HG03039 (cell line): ENCODE data around the gene TET2.

Source experiments
- ATAC-seq: cut with Tn5 transposase; IDR thresholded peaks from one replicate; pipeline ENCODE4 v1.9.1; 2021; ENCODE audit warnings: mild to moderate bottlenecking, moderate library complexity; ENCODE audit not compliant: unreplicated experiment

The TET2 gene

DNA sequence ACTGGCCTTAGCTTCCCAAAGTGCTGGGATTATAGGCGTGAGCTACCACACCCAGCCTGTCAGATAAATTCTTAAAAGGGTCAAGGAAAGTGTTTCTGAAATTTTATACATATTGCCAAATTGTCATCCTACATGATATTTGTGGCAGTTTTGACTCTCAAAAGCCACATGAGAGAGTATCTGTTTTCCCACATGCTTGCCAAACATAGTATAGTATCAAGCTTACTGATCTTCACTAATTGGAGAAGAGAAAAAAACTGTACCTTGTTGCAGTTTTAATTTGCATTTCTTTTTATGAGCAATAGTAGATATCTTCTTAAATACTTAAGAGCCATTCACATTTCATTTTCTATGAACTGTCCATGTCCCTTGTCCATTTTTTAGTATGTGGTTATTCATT lies 83.6 kb downstream of the TET2 start:
- ATAC-seq = no peak

DNA sequence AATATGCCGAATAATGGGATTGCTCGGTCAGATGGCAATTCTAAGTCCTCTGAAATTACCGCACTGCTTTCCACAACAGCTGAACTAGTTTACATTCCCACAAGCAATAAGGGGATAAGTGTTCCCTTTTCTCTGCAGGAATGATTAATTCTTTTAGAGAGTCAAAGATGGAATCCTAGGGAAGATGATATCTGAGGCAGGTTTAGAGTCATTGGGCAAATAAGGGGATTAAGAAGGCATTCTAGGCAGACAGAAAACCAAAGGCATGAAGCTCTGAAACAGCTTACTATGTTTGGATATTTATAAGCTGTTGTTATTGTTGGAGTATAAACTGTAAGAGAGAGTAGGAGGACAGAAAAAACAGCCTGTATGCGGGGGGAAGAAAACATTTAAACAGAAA lies 85.7 kb downstream of the TET2 start:
- no peak for ATAC-seq

DNA sequence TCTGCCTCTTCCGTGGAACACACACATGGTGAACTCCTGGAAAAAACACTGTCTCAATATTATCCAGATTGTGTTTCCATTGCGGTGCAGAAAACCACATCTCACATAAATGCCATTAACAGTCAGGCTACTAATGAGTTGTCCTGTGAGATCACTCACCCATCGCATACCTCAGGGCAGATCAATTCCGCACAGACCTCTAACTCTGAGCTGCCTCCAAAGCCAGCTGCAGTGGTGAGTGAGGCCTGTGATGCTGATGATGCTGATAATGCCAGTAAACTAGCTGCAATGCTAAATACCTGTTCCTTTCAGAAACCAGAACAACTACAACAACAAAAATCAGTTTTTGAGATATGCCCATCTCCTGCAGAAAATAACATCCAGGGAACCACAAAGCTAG lies 87.9 kb downstream of the TET2 start:
- no peak for ATAC-seq

DNA sequence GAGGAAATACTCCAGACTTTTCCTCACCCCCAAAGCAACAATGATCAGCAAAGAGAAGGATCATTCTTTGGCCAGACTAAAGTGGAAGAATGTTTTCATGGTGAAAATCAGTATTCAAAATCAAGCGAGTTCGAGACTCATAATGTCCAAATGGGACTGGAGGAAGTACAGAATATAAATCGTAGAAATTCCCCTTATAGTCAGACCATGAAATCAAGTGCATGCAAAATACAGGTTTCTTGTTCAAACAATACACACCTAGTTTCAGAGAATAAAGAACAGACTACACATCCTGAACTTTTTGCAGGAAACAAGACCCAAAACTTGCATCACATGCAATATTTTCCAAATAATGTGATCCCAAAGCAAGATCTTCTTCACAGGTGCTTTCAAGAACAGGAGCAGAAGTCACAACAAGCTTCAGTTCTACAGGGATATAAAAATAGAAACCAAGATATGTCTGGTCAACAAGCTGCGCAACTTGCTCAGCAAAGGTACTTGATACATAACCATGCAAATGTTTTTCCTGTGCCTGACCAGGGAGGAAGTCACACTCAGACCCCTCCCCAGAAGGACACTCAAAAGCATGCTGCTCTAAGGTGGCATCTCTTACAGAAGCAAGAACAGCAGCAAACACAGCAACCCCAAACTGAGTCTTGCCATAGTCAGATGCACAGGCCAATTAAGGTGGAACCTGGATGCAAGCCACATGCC lies 89.7 kb downstream of the TET2 start:
- peak; percentile 73 for ATAC-seq

DNA sequence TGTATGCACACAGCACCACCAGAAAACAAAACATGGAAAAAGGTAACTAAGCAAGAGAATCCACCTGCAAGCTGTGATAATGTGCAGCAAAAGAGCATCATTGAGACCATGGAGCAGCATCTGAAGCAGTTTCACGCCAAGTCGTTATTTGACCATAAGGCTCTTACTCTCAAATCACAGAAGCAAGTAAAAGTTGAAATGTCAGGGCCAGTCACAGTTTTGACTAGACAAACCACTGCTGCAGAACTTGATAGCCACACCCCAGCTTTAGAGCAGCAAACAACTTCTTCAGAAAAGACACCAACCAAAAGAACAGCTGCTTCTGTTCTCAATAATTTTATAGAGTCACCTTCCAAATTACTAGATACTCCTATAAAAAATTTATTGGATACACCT lies 90.2 kb downstream of the TET2 start:
- ATAC-seq = peak; percentile 25

DNA sequence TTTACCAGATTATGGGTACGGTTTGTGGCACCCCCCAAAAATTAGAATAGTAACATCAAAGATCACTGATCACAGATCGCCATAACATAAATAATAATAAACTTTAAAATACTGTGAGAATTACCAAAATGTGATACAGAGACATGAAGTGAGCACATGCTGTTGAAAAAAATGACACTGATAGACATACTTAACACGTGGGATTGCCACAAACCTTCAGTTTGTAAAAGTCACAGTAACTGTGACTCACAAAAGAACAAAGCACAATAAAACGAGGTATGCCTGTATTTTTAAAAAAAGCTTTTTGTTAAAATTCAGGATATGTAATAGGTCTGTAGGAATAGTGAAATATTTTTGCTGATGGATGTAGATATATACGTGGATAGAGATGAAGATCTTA lies 93.4 kb downstream of the TET2 start:
- ATAC-seq = no peak

DNA sequence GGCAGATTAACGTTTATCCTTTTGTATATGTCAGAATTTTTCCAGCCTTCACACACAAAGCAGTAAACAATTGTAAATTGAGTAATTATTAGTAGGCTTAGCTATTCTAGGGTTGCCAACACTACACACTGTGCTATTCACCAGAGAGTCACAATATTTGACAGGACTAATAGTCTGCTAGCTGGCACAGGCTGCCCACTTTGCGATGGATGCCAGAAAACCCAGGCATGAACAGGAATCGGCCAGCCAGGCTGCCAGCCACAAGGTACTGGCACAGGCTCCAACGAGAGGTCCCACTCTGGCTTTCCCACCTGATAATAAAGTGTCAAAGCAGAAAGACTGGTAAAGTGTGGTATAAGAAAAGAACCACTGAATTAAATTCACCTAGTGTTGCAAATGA lies 94.8 kb downstream of the TET2 start:
- no peak for ATAC-seq

DNA sequence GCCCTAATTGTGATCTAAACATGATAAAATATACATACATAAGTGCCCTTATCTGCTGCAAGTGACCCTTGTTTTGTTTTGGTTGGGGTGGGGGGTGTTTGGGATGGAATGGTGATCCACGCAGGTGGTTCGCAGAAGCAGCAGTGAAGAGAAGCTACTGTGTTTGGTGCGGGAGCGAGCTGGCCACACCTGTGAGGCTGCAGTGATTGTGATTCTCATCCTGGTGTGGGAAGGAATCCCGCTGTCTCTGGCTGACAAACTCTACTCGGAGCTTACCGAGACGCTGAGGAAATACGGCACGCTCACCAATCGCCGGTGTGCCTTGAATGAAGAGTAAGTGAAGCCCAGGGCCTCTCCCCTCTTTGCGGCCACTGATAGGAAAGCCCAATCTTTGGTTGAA lies 96.8 kb downstream of the TET2 start:
- ATAC-seq = no peak

DNA sequence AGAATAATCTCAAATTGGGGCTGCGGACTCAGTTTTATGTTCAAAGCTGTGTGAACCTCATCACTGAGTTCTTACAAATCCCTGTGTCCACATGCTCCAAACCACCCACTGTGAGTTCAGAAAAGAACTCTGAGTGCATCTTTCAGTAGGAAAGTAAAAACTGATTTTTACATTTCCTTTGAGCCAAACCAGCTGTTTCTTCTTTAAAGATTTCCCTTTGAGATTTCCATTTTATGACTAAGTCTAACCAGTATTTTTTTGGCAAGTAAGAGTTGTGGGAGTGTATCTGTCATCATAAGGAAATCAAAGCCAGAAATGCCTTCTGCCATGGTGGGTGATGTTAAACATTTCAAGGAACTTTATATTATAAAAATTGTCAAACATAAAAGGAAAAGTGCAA lies 100.0 kb downstream of the TET2 start:
- ATAC-seq = no peak

DNA sequence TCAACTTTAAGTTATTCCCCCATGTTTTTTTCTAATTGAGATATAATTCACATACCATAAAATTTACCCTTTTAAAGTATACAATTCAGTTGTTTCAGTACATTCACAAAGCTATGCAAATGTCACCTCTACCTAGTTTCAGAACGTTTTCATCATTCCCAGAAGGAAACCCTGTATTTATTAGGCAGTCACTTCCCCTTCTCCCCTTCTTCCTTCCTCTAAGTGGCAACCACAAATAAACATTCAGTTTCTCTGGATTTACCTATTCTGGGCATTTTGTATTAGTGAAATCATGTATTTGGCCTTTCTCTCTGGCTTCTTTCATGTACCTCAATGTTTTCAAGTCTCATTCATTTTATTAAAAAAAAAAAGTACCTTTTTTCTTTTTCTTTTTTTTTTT lies 101.9 kb downstream of the TET2 start:
- no peak for ATAC-seq

DNA sequence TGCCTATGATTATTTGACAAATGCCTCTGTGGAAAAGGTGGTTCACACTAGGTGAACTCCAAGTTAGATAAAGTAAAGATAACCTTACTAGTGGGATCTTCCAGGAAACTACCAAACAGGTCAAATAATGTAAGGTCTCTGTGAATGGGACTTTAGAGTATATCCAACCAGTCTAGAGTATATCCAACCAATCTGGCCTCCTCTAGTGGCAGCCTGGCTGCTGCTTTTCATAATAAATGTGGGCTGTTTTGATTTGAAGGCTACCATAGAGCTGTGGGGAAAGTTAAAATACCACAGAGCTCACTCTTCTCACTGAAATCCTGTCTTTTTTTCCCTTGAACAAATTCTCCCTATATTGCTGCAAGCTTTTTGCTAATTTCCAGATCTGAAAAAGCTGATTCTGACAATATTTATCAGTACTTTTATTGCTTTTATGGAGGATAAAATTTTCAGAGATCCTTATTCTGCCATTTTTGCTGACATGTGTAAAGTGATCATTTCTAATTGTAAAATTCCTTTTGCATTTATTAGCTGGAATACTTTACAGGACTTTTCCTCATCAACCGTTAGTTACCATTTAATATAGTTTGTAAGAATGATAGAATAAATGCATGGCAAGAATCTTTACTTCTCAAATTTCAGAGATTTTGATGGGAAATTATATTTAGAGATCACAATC lies 111.3 kb downstream of the TET2 start:
- no peak for ATAC-seq

DNA sequence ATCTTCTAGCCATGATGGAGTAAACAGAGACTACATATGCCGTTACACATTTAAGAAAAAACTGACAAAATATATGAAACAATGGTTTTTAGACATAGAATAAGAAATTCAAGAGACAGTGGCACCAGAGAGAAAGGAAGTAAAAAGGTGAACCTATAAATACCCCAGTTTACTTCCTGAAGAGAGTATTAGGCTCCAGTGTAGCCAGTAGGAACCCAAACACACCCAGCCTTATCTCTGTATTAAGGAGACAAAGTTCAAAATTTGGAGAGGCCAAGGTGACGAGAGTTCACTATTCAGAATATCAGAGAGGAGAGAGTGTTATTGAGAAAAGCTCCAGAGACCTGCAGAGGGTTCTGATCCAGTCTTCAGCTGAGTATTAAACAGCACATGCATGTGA lies 119.0 kb downstream of the TET2 start:
- ATAC-seq = no peak

DNA sequence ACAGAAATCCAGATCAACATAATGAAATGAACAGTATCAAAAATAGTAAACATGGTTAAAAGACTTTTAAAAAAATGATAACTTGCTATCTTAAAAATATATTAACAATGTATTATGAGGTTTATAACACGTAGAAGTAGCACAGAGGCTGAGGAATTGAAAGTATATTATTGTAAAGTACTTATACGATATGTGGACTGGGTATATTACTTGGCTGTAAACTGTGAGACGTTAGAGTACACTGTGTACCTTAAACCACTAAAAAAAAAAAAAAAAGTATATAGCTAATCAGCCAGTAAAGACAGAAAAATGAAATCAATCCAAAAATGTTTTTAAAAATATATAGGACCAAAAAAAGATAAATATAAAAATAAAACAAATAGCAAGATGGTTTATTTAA lies 120.6 kb downstream of the TET2 start:
- ATAC-seq = no peak

DNA sequence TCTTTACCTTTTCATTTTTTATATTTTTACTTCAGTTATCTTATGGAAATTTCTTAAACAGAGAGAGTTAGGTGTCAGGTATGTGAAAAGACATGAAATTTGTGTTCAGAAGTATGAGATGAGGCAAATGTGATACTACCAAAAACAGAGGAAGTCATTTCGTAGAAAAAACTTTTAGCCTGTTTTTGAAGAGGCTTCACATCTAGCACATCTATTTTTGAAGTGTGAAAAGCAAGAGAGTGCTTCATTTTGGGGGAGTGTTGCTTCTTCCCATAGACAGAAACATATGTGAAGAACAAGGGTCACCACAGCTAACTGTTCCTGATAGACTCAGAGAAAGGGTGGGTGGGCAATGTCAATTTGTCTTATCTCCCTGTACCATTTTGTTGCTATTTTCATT lies 125.3 kb downstream of the TET2 start:
- ATAC-seq = no peak

DNA sequence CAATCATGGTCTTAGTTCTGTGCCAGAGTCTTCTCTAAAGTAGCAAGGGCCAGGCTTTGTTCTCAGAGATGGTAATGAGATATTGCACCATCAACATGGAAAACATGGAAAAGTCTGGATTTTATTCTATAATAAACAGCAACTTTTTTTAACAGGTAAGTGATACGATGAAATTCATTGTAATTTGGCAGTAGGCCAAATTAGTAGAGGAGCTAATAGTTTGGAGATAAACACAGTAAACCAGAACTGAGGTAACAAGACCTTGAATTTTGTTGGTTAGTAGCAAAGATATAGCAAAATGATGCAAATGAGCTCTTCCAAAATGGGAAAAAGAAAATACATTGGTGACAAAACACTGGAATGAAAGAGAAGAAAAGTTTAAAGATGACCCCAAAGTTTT lies 126.6 kb downstream of the TET2 start:
- no peak for ATAC-seq

DNA sequence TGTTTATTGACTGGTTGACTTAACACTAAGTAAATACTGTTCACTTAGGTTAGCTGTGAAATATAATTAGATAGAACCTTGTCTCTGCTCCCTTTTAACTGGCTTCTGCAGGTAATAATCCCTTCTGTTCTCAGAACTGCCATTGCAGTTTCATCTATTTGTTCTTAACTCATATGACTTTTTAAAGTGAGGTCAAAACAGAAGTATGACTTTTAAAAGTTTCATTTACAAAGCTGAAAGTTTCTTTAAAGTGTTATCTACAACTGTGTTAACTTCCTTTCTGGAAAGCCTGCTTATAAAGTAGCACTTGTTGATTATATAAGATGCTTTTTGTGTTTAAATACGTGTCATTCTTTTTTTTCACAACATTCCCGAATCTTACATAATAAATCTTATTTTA lies 127.4 kb downstream of the TET2 start:
- no peak for ATAC-seq

DNA sequence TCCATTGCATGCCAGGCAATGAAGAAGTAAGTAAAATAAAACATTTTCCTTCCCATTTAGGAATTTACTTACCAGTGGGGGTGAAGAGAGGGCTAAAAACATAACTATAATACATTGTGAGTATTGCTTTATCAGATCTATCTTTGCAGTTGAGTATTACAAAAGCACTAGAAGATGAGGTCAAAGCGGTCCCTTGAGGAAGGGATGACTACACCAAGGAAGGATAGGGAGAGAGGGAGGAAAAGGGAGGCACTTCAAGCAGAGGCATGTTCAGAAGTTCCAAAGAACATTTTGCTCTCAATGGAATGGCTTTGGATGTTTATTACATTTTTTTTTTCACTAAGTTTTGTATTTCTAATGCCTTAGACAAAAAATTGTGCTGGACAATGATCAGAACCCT lies 127.8 kb downstream of the TET2 start:
- ATAC-seq = no peak

DNA sequence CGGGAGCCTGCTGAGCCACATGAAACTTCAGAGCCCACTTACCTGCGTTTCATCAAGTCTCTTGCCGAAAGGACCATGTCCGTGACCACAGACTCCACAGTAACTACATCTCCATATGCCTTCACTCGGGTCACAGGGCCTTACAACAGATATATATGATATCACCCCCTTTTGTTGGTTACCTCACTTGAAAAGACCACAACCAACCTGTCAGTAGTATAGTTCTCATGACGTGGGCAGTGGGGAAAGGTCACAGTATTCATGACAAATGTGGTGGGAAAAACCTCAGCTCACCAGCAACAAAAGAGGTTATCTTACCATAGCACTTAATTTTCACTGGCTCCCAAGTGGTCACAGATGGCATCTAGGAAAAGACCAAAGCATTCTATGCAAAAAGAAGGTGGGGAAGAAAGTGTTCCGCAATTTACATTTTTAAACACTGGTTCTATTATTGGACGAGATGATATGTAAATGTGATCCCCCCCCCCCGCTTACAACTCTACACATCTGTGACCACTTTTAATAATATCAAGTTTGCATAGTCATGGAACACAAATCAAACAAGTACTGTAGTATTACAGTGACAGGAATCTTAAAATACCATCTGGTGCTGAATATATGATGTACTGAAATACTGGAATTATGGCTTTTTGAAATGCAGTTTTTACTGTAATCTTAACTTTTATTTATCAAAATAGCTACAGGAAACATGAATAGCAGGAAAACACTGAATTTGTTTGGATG lies 129.9 kb downstream of the TET2 start:
- no peak for ATAC-seq

DNA sequence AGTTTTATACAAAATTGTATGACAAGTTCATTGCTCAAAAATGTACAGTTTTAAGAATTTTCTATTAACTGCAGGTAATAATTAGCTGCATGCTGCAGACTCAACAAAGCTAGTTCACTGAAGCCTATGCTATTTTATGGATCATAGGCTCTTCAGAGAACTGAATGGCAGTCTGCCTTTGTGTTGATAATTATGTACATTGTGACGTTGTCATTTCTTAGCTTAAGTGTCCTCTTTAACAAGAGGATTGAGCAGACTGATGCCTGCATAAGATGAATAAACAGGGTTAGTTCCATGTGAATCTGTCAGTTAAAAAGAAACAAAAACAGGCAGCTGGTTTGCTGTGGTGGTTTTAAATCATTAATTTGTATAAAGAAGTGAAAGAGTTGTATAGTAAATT lies 131.0 kb downstream of the TET2 start:
- no peak for ATAC-seq

DNA sequence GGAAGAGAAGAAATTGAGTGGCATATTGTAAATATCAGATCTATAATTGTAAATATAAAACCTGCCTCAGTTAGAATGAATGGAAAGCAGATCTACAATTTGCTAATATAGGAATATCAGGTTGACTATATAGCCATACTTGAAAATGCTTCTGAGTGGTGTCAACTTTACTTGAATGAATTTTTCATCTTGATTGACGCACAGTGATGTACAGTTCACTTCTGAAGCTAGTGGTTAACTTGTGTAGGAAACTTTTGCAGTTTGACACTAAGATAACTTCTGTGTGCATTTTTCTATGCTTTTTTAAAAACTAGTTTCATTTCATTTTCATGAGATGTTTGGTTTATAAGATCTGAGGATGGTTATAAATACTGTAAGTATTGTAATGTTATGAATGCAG lies 132.6 kb downstream of the TET2 start:
- ATAC-seq = no peak

DNA sequence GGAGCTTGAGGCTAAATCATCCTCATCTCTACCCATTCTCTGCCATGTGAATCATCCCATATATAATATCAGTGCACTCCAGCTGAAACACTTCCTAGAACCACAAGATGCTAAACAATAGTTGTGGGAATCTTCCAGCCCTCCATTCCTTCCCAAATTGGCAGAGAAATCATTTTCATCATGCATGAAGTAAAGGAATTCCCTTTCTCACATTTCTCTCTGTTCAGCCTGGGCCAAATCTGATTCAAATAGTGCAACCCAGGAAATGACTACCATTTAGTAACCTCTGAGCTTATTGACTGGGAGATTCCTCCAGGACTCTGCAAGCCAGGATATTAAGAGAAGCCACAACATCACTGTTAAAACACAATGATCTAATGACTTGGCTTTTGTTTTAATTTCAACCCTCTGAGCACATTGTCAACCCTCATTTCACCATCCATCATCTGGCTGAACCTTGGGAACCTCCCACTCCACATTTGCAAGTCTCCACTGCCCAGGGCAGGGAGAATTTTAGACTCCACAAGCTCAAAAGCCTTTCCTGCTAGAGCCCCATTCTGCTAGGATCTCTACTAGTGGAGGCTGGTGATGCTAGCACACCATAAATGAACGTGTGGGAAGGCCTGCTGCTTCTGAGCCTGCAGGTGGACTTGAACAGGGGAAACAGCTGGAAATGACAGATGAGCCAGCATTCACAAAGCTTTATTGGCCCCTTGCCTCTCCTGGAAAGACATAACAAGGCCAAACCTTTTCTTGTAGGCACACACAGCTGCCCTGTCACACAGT lies 133.9 kb downstream of the TET2 start:
- no peak for ATAC-seq

DNA sequence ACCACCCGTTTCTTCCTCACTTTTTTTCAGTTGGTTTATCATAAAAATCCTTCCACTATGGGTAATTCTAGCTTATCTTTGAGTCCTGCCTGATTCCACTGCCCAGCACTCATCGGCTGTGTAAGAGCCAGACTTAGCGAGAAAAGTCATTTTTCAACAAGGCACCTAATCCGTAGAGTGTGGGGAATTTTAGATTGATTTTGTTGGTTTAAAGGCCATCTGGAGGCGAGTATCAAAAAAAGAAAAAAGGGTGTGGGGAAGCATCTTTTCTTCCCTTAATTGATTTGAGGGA lies 134.4 kb downstream of the TET2 start:
- ATAC-seq = no peak
